RWPE1 (cell line): Measurements from ENCODE around the gene CARD9.

Experiments used
- CTCF ChIA-PET: fragments of 350-600 bp; sonication (Branson Sonifier 250); formaldehyde crosslinking; extraction: SDS; loops from one replicate; lab custom pipeline; 2021; lab: Yijun Ruan, JAX
- POLR2A ChIA-PET: fragments of 400-600 bp; formaldehyde crosslinking; extraction: SDS; loops from one replicate; lab custom pipeline; 2020; ENCODE audit warnings: antibody characterized with exemption; ENCODE audit not compliant: low non-redundant PET; lab: Yijun Ruan, JAX
- DNase-seq: peaks from one replicate; pipeline ENCODE4 v3.0.0; 2012; ENCODE audit warnings: low spot score
- H3K27ac ChIP-seq: fragments of 450-650 bp; 2 replicates; pipeline ENCODE4 v1.5.1; 2017
- TF ChIP-seq, protein P1 (sequence below): fragments of 450-650 bp; conservative IDR thresholded peaks from 2 replicates; pipeline ENCODE4 v1.5.1; 2017; ENCODE audit warnings: low read depth, mild to moderate bottlenecking

CARD9 gene

DNA sequence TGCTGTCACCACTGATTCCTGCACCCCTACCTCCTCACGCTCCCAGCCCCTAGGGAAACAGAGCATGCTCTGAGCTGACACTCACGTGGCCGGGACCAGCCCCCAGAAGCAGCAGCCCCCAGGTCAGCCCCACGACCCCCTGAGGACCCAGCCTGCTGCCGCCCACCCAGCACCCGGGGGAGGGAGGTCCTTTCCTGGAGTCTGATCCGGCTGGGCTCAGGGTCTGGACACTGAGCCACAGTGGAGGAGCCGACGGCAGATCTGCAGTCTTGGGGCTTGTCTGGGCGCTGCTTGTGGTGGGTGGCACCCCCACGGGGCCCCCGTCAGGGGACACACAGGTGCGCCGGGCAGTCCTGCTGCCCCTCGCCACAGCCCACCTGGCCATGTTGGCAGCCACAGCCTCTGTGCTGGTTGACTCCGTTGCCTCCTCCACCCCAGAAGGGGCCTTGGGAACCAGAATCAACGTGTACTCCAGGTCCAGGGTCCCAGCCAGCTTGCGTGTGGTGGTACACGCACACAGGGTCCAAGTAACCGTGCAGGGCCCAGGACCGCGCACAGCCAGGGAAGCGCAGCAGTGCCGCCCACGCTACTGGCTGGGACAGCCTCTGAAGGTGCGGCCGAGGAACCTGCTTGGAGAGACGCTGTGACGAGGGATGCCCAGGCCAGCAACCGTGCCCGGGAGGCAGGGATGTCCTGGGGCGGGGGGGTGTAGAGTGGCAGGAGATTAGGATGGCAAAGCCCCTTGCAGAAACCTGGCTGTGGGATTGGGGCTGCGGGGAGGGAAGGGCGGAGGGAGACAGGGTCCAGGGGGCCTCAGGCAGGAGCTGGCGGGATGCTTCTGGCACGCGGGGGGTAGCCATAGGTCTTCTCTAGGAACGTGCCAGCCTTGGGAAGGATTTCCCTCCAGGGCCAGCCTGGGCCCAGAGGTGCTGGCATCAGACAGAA lies 13.4 kb downstream of the CARD9 start:
- H3K27ac ChIP-seq, result peak overlapping the region; percentile 88
- no peak for DNase-seq
- ChIA-PET POLR2A (no interaction called here), CTCF (interaction anchor here (0.7 kb wide), 1 partner anchor 43 kb away, joined by 6 read pairs; no protein-coding TSS in a partner anchor)
- TF ChIP-seq, protein P1, sequence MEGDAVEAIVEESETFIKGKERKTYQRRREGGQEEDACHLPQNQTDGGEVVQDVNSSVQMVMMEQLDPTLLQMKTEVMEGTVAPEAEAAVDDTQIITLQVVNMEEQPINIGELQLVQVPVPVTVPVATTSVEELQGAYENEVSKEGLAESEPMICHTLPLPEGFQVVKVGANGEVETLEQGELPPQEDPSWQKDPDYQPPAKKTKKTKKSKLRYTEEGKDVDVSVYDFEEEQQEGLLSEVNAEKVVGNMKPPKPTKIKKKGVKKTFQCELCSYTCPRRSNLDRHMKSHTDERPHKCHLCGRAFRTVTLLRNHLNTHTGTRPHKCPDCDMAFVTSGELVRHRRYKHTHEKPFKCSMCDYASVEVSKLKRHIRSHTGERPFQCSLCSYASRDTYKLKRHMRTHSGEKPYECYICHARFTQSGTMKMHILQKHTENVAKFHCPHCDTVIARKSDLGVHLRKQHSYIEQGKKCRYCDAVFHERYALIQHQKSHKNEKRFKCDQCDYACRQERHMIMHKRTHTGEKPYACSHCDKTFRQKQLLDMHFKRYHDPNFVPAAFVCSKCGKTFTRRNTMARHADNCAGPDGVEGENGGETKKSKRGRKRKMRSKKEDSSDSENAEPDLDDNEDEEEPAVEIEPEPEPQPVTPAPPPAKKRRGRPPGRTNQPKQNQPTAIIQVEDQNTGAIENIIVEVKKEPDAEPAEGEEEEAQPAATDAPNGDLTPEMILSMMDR, result no peak

DNA sequence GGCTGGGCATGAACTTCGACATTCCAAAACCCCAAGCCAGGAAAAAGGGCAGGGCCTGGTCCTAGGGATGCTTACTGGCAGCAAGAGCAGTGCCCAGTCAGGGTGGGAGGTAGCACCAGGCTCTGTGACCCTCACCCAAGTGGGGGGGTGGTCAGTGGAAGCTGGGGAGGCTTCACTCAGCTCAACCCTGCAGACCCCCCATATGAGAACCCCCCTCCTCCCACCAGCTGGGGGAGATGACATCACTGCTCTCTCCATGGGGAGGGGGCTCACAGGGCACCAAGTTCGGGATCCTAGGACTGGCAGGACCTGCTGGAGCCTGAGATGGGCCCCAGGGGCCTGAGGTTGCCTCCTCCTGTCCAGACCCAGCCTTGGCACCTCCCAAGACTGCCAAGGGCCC lies 14.6 kb downstream of the CARD9 start:
- no peak for DNase-seq
- CTCF ChIA-PET, result interaction anchor here (0.6 to 1.0 kb wide), 3 partner anchors 13 to 284 kb away, joined by 3 read pairs; no protein-coding TSS in a partner anchor

DNA sequence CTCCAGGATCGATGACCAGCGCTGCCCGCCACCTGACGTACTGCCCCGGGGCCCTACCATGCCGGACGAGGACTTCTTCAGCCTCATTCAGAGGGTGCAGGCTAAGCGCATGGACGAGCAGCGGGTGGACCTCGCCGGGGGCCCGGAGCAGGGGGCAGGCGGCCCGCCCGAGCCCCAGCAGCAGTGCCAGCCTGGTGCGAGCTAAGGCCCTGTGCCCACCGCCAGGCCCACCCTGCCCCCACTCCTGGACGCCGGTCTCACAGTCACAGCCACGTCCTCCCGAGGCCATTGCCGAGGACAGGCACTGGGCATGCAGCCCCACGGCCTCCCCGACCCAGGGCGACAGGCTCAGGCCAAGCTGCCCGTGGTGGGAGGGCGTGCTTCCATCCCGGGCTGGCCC lies 15.5 kb downstream of the CARD9 start:
- TF ChIP-seq, protein P1, result no peak
- DNase-seq, result no peak
- ChIA-PET CTCF (interaction anchor here (1.0 kb wide), 1 partner anchor 18 kb away, joined by 3 read pairs; no protein-coding TSS in a partner anchor), POLR2A (no interaction called here)
- H3K27ac ChIP-seq, result peak overlapping the region; percentile 30

More for the DNA sequence above, 14.6 kb downstream of the CARD9 start:
- peak overlapping the region; percentile 30 for H3K27ac ChIP-seq
- POLR2A ChIA-PET, result no interaction called here
- TF ChIP-seq, protein P1, result no peak

DNA sequence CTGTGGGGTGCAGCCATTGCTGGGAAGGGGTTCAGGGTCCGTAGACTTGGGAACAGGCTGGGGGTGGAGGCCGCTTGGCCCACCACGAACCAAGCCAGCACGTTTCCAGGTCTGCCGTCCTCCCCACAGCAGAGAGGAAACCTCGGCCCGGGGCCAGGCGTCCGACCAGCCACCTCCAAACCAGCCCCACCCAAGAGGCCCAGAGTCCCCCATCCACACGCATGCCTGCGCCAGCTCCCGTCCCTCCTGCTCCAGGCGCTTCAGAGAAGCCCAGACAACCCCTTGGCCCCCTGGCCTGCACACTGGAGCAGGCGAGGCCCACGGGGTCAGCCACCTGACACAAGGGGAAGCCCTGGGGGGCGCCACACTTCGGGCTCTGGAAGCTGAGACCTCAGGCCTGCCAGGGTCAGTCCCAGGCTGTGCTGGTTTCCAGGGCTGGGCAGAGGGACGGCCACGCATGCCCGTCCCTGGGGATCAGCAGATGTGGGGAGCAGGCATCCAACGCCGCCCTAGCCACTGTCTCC lies 16.2 kb downstream of the CARD9 start:
- CTCF ChIA-PET, result interaction anchor here (0.6 kb wide), 1 partner anchor 185 kb away, joined by 4 read pairs; no protein-coding TSS in a partner anchor
- DNase-seq, result no peak
- peak overlapping the region; percentile 30; the same call in 1 of the 2 replicates for H3K27ac ChIP-seq
- TF ChIP-seq, protein P1, result no peak
- POLR2A ChIA-PET, result no interaction called here

DNA sequence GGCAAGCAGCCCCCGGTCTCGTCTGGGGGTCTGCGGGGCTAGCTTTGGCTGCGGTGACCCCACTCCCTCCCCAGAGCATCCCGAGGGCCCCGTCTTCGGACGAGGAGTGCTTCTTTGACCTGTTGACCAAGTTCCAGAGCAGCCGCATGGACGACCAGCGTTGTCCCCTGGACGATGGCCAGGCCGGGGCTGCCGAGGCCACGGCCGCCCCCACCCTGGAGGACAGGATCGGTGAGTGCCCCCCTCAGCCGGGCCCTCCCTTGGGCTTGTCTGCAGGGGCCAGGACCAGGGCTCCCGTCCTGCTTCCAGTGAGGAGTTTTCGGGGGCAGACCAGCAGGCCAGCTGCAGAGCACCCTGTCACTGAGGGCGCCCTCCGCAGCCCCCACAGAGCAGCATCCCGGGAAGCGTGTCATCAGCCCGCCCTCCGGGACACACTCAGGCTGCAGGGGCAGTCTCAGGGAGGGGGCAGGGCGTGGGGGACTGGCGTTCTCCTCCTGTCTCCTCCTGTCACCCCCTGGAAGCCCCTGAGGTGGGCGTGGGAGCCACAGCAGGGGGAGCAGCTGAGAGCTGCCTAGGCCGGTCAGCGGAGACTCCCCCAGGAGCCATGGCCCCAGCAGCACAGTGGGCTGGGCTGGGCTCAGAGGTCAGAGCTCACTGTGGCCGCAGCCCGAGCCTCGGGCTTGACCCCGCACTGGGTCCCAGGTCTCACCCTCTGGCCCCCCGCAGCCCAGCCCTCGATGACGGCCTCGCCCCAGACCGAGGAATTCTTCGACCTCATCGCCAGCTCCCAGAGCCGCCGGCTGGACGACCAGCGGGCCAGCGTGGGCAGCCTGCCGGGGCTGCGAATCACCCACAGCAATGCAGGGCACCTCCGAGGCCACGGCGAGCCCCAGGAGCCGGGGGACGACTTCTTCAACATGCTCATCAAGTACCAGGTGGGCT lies 17.6 kb downstream of the CARD9 start:
- H3K27ac ChIP-seq, result no peak overlapping the region
- ChIA-PET CTCF (interaction anchor here (0.6 to 0.8 kb wide), 4 partner anchors 10 to 514 kb away, joined by 3 to 5 read pairs (median 3); no protein-coding TSS in a partner anchor), POLR2A (interaction anchor here (0.6 kb wide), 1 partner anchor 10 kb away, joined by 3 read pairs; no protein-coding TSS in a partner anchor)
- DNase-seq, result no peak
- TF ChIP-seq, protein P1, result no peak
